CMK (cell line): ENCODE results near the gene IRF2.

ENCODE experiments used
- DNase-seq: peaks from one replicate; pipeline ENCODE4 v3.0.0-alpha.2; 2010; ENCODE audit warnings: low read depth

IRF2 gene

DNA sequence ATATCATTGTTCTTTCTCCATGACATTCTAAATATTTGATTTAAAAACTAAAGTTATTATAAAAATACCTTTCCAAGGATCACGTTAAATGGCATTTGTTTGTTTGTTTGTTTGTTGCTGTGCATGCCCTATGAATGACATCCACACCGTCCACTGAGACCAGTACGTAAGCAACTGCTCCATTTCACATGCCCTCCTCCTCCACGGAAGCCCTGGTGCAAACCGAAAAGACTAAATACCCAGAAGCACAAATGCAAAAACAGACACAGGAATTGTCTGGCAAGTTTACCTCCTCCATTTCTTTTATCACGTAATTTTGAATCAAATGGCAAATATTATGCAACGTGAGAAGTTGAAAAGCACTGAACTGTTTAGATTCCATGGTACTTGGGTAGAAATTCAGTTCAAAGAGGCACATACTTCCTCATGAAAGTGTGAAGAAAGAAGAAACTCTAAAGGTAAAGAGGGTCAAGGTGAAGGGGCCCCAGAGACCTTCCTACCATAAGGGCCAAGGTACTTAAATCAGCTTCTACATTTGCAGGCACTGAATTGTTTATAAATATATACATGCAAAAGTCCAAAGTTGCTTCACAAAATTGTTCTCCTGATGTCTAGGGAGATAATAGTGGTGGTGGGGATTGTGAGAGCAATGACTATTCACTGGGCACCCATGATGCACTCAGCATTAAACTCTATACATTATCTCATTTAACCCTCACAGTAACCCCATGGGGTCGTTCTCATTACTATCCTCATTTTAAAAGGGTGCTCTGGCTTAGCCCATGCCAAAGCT, 23.4 kb downstream of the IRF2 start:
- no peak for DNase-seq

DNA sequence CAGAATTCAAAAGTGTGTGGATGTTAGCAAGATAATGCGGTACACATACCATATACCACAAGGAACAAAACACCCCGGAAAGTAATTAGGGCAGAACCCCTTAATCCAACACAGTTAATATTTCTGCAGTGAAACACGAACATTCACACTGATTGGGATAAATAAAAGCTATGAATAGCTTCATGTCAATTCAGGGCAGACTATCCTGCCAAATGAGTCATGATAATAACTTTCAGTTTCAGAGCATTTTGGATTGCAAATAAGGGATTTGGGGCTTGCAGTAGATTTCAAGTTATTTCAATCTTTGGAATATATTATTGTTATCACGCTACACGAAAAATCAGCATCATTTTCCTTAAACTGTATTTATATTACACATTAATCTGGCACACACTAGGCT, 24.3 kb downstream of the IRF2 start:
- DNase-seq: no peak

DNA sequence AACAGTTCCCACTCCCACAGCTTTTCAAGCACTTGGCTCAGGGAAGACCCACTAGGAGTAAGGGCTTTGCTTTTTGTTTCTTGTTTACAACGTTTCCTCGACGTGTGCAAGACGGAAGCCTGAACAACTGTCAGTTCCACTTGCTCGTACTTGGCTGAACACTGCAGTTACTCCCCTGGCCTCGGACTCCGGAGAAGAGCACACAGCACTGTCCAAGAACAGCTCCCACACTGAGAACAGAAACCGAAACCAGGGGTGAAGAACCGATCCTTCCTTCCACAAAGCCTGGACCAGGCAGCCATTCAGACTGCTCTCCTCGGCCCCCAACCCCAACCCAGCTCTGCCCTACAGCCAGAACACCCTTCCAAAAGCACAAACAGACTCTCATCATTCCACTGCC, 25.5 kb downstream of the IRF2 start:
- DNase-seq: no peak

DNA sequence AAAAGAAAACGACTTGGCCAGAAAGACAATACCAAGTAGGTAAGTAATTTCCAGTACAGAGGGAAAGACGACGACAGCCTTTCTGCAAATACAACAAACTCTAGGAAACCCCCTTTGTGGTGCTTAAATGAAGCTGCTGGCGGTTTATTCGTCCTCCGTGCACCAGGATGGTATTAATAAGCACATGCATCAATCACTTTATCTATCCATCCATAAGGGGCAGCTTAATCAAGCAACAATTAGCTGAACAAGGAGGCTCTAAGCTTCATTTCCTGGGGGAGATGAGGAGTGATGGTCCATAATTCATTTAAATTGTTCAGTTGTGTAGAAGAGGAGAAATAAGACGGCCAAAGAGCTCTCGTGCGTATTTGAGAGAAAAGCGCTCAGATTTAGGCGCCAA, 26.2 kb downstream of the IRF2 start:
- no peak for DNase-seq

DNA sequence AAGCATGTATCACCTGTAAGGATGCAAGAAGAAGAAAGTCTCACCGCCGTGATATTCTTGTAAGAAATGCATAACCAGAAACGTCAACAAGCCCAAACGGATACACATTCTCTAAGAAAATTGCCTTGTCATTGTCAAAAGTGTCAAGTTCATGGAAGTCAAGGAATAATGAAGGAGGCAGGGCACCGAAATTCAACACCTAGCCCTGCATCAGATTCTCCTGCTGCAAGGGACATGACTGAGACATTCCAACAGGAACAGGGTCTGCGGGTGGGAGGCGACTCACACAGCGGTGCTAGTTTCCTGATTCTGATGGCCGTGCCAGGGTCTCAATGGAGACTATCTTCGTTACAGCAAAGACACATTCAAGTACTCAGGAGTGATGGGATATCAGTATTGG, 26.7 kb downstream of the IRF2 start:
- no peak for DNase-seq

DNA sequence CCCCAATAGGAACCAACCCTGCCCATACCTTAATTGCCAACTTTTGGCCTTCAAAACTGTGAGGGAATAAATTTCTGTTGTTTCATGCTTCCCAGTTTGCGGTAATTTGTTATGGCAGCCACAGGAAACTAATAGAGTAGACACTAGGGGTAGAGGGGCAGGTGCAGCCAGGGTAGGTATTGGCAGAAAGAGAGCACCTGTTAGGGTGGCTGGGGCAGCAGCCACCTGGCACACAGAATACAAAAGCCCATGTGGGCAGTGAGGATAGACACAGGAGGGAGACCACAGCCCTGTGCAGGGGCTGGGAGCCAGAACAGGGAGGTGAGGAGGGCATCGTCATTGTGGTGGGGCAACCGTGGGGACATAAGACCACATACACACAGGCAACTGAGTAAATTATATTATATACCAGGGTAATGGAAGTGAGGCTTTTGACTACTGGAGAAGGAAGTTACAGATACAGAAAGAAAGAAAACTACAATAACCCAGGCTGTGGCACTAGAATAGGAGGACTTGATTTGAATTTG, 28.2 kb downstream of the IRF2 start:
- DNase-seq: no peak

DNA sequence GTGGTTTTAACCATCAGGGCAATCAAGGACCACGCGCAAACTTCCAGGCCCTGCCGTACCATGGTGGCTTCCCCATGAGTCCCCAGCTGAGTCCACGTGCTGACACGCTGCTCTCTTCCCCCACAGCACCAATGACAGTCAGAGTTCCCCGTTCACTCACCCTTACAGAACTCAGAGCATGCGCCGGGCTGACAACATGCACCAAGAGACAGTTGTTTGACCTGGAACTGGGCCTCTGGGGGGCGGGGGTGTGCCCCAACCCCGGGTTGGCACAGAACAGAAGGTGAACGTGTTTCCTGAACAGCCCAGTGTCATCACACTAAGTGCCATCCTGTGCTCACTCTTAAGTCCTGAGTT, 29.4 kb downstream of the IRF2 start:
- no peak for DNase-seq

DNA sequence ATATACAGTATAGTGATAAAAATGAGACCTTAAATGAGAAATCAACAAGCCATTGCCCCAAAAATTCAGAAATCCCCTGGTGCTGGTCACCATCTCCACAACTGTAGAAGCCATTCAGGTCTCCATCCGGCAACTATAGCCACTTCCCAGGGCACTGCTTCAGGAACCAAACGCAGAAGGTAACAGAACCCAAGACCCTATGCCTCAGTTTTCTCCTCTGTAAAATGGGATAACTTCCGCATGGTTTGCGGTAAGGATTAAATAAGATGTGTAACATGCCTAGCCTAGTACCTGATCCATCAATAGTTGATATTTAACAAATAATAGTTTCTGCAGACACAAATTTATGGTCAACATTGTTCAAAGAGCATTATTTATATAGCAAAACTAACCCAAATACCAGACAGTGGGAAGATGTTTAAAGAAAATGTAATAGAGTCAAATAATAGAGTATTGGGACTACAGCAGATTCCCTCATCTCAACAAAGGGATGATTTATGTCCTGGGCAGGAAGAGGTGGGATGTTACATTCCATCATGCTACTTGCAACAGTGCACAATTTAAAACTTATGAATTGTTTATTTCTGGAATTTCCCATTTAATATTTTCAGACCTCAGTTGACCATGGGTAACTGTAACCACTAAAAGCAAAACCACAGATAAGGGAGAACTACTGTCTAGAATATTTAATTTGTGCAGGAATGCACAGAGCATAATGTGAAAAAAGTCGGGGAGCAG, 30.0 kb downstream of the IRF2 start:
- no peak for DNase-seq

DNA sequence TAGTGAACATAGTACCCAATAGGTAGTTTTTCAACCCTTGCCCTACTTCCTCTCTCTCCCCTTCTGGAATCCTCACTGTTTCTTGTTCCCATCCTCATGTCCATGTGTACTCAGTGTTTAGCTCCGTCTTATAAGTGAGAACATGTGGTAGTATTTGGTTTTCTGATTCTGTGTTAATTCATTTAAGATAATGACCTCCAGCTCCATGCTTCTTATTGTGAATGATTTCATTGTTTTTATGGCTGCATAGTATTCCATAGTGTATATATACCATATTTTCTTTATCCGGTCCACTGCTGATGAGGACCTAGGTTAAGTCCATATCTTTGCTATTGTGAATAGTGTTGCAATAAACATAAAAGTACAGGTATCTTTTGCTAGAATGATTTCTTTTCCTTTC, 31.0 kb downstream of the IRF2 start:
- DNase-seq: no peak

DNA sequence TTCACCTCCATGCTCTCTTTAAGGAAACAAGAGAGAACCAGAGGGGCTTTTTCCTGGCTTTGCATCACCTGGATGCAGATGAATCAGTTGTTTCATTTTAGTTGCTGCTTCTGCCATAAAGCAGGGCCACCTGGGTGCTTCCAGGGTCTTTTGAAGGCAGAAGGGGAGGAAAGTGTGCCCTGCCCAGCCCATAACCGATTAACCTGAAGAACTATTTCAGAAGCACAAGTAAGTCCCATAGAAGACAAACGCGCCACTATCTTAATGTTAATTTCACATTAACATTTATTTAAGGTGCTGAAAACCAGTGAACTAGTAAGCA, 32.1 kb downstream of the IRF2 start:
- DNase-seq: no peak

DNA sequence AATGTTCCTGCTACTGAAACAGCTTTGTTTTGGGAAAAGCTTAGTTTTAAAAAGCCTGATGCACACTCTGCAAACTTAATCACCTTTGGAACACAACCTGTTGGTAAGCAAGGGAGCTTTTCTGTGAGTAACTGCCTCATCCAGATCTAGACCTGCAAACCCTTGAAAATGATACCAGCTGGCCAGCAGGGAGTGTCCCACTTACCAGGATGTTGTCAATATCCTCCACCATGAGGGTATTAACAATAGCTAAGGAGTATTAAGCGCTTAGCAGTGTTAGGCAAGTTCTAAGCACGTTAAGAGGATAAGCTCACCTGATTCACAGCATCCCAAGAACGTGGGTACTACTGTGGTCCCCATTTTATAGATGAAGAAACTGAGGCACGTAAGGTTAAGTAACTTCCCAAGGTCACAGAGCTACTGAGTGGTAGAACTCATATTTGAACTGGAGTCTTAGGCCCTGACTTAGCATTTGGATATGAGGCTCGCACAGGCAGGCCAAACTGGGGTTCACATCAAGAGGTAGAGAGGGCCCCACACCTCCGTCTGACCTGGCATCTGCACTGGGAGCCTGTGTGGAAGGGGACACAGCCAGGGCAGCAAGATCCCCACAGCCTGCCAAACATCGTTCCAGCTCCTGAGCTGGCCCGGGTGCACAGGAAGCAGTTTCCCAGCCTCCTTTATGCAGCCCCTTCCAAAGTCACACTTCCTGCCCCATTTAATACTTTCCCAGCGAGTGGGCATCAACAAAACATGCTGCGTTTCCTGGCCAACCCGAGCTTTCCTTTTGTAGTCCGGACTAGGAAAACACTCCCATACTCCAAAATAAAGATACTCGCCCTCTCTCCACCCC, 32.7 kb downstream of the IRF2 start:
- no peak for DNase-seq

DNA sequence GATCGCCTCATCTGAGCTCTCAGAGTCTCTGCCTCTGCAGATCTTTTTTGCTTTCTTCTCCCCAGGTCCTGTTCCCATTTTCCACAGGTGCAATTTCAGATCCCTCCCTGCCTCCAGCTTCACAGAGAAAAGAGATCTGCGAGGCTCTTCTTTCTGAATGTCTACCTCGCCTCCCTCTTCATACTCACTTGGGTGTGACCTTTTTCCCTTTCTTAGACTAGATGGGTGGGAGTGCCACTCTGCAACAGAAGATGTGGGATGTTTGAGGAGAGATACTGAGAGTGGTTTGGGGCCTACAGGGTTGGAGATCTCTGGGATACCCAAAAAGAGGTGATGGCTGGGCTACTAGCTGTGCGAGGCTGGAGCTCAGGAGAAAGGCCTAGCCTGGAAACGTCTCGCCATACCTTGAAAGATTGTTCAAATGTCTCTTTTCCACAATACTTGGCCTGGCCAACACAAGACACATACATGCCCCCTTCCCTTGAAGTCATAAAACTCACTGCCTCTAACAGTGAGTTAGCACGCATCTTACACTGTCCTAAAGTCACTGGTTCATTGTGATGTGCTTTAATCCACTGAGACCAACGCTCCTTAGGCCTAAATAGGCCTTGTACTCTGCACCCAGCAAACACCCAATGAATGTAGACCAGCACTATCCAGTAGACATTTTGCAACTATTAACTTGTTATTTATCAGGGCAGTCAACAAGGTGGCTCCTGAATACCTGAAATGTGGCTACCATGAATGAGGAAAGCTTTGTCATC, 33.6 kb downstream of the IRF2 start:
- DNase-seq: no peak

DNA sequence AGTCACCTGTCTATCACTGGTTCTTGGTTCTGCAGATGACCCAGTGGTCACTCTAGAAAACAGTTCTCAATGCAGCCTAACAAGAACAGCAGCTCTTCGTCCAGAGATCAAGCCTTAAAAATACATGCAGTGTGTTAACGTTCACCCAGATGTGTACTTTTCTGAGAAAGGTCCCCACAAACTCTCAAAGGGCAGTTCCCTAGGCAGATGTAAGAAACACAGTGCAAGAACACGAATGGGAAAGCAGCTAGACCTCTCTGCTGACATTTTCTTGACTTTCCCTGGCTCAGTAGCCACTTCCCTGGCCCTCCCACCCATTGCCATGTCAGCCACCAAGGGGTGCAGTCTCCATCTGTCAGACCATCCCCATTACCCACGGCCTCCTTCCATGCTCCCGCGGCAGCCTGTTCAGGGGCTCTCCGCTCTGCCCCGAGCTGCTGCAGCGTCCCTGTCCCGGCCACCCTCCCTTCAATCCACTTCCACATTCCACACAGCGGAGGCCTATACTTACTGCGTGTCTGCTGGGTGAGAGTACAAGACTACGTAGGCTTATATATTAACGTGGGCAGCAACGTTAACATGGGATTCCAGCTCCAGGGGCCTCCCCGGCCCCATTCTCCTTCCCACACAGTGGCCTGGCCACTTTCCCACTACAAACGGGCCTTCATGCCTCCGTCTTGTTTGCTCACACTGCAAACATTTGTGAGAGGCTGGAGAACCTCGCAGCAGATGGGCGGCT, 34.3 kb downstream of the IRF2 start:
- DNase-seq: no peak

DNA sequence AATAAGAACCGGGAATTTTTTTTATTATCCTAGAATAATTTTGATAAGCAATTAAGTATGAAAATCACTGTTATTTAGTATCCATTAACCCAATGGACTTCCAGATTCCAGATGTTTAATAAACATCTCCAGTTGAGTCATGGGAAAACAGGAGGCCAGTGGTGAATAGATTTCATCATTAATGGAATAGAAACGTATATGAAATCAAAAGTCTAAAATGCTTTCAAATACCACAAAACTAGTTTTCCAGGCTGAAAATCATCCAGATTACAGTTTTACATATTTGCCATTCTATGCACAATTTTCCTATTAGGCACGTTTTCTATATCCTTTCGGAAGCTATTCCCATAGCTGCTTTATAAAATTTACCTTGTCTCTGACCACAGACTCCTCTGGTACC, 35.0 kb downstream of the IRF2 start:
- no peak for DNase-seq

DNA sequence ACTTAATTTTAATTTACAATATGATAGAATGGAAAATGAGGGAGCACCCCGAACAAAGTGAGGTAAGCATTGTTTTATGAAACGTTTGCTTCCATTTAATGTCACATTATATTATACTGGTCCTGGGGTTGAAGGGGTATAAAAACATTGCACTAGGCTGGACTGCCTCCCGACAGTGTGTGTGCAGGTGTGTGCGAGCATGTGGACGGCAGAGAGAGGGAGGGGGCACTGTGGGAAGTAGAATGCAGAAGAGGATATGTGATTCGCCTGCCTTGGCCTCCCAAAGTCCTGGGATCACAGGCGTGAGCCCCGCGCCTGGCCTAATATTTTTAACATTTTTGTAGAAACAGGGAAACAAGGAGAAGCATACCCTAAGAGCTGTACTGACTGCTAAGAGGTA, 36.0 kb downstream of the IRF2 start:
- DNase-seq: no peak

DNA sequence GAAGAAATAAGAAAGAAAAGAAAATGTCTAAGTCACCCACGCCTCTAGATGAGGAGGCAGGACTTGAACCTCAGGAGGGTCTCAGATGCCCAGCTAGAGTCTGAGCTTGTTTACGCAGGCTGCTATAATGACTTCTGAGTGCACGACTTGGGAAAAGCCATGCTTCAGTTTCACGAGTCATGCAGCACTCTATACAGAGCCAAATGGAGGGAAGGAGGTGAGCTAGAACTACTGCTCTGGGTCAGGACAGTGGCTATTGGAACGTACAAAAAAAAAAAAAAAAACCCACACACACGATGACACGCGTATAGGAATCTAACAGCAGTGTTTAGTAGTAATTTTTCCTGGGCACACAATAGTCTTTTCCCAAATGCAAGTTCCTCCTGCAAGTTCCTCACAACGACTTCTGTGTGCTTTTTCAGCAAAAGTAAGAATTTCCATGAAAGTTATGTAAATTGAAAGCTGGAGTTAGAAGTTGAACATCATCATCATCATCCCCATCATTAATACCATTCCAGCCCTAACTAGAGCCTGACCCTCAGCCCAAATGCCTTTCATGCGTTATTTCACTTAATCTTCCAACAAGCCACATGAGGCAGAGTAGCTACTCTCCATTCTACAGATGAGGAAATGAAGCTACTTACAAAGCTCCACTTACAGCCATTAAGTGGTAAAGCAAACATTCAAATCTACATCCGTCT, 36.6 kb downstream of the IRF2 start:
- no peak for DNase-seq

DNA sequence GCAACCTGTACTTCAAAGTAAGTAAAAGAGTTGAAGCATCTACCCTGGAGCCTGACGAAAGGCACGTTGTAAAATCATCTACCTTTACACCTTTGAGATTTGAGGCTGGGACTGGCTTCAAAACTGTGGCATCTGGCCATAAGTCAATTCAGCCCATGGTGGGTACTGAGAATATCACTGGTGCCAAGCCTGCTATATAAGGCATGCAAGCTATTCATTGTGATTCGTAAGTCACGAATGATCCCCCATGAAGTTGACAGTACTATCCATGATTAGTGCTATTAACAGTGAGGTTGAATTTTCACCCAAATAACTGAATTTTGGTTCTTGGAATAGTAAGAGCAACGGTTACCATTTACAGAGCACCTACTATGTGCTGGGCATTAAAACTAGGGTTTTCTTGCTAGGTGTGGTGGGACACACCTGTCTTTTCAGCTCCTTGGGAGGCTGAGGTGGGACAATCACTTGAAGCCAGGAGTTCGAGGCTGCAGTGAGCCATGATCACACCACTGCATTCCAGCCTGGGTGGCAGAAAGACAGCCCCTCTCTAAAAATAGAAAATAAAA, 39.8 kb downstream of the IRF2 start:
- no peak for DNase-seq

DNA sequence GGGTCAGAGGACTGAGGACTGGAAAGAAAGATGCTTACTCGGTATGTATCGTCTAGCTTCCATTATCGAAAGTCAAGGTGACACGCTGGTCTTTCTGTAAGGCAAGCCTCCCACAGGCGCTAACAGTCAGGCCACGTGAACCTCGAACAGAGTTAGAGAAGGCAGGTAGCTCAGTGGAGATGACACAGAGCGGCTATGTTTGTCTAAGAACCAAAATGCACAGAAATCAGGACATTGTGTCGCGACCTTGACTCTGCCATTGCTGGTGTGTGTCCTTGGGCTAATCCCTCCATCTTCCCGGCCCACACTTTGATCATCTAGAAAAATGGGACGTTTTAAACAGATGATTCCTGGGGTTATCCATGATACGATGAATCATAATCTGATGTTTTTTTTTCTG, 40.3 kb downstream of the IRF2 start:
- DNase-seq: no peak

DNA sequence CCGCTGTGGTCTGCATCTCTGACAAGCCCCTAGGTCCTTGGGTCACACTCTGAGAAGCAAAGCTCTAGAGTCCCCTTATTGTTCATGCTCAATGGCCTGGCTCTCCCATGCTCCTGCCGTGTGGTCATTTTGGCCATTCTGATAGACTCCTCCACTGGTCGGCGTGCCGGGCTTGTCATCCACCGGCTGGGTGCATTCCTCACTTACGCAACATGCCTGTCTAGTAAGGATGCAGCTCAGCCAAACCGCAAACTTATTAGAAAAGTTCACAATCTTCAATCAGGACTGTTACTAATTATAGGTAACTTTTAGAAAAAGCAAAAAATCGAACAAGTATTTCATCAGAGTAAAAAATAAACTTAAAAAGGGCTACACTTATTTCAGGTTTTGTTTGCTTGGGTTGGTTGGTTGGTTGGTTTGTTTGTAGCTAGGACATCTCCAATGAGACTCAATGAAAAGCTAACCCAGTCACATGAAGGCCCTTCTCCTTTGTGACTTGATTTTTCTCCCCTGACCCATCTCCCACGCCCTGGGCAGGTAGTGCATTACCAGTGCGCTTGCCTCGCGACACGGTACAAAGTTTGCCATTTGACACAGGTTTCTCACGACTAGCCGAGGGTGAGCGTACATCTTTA, 41.0 kb downstream of the IRF2 start:
- no peak for DNase-seq
